UCSD-AML1 (cell line): ENCODE data around the gene VSNL1.

Source experiments
- DNase-seq: peaks from one replicate; lab custom pipeline; 2025; ENCODE audit not compliant: unreplicated experiment; lab: John Stamatoyannopoulos, UW

Gene VSNL1

DNA sequence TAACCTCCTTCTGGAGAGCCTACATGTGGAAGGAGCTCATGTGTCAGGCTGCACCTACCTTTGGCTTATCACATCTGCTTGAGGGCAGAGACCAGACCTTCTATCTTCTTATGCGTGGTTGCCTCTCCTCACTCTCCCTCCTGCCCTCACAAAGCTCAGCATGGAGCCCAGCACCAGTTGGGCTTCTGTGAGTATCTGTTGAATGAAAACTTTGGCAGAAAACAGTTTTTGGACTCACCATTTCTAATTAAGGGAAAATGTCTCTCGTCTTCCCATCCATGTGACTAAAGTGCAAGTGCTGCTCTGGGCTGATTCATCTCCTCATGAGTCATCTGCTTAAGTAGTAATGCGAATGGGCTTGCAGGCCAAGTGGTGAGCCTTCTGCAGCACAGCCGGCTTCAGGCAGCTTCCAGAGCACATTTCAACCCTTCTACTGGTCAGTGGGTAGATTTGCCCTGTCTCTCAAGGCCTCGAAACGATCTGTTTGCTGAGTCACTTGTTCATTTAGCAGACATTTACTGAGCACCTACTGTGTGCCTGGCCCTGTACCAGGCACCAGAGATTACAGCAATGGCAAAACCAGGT lies 102.6 kb downstream of the VSNL1 start:
- DNase-seq: no peak

- no peak for DNase-seq
Observed at GRCh38 chr2:17644997-17645720, 104.7 kb downstream of the VSNL1 start.

GRCh38 chr2:17646081-17646554 lies 105.6 kb downstream of the VSNL1 start:
- no peak for DNase-seq

- DNase-seq: no peak
Observed at GRCh38 chr2:17646838-17647701, 106.6 kb downstream of the VSNL1 start.

- DNase-seq: peak; percentile 43
Observed at GRCh38 chr2:17648581-17648980, 108.1 kb downstream of the VSNL1 start.

DNA sequence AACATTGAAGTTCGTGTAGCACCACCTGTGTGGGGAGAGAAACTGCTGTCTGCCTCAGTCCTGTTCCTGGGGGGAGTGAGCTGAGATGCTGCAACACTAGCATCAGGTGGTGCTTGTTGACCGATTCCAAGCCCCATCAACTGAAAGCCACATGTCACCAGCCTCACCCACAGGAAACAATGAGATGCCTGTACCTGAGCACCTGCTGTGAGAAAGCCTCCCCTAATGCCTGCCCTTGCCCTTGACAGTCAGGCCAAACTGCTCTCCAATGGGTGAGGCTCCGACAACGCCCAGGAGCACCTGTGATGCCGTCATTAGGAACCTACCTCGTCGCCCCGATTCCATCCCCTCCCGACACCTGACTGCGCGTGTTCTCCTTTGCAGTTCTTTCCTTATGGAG lies 108.5 kb downstream of the VSNL1 start:
- DNase-seq: no peak

DNA sequence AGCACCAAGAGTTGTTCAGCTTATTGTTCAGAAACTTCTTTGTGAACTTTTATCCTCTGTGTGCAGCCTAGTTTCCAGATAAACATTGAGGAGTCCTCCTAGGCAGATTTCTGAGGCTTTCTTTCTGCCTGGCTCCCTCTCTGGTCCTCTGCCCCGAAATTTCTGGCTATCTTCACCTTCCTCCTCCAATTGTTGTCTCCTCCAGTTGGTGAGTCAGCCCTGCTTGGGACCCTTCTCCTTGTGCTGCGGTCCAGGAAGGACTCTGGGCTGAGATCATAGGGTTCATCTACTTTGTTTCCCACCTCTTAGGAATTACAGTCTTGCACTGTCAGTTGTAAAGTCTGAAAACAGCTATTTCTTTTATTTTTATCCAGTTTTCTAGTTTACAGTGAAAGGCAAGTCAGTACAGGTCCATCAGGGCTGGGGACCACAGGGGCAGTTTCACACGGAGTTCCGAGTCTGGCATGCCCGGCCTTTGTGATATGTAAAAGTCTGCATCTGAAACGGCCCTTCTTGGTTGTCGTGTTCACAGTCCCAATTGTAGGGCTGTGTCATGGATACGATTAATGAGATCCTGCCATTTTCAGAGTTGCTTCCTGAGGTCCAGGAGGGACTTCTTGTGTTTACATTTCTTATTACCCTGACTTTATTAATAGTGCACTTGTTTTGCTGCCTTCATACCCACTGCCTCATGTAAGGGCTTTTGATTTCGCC lies 112.3 kb downstream of the VSNL1 start:
- no peak for DNase-seq

DNA sequence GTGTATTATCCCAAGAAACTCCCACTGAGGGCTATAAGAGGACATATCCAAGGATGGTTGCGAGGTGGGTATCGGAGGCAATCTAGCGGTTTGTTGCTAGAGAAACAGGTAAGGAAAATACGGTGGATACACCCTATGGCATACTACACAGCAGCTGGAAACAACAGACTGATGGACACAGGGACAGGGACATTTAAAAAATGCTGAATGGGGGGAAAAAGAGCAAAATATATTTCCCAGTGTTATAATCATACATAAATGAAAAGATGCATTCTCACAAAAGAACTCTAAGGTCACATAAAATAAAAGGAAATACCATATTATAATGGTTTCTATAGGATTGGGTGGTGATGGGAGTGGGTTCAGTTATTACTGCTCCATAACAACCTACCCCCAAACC lies 117.3 kb downstream of the VSNL1 start:
- no peak for DNase-seq

GRCh38 chr2:17658251-17658843 lies 117.9 kb downstream of the VSNL1 start:
- no peak for DNase-seq

DNA sequence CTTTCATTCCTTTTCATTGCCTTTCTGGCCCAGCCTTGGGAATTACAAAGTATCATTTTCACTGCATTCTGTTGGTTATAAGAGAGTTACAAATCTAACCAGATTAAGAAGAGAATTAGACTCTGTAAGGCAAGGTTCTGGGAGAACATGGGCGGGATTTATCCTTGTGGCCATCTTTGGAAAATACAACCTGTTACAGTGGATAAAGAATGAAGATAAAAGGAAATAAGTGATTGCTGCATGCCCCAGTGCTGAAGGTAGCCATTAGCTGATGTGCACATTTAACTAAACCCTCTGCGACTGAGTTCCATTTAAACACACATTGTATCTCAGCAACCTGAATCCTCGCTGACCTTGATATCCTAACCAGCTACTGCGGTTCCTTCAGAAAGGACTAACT lies 119.7 kb downstream of the VSNL1 start:
- DNase-seq: no peak

DNA sequence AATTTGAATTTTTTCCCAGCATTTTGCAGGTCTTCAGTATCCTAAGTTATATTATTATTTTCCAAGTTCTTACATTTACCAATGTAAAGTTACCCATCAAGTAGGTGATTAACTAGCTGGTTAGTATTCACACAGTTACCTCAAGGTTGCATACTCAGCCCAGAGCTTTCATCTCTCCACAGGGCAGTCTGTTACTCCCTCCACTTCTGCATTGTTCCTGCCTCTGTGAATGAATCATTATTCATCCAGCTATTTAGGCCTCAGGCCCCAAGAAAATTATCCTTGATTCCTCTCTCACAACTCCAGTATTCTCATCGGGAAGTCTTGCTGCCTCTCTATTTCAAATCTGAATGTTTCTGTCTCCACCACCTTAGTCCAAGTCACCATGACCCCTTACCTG lies 121.0 kb downstream of the VSNL1 start:
- no peak for DNase-seq

DNA sequence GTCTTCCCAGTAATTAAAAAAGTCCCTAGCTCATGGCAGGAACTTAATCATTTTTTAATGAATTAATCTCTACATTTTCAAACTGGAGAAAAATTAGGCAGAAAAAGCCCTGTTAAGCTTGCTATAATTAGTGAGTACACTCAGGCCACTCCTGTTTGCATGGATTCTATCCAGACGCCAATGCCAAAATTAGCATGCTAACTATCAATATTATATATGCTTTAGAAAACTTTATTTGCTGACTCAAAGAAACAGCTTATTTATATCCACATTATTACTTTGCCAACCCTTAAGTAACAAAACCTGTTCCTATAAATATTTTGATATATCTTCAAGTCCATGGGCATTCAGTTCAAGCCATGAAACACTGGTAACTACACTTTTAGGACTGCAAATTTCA lies 122.2 kb downstream of the VSNL1 start:
- DNase-seq: no peak

DNA sequence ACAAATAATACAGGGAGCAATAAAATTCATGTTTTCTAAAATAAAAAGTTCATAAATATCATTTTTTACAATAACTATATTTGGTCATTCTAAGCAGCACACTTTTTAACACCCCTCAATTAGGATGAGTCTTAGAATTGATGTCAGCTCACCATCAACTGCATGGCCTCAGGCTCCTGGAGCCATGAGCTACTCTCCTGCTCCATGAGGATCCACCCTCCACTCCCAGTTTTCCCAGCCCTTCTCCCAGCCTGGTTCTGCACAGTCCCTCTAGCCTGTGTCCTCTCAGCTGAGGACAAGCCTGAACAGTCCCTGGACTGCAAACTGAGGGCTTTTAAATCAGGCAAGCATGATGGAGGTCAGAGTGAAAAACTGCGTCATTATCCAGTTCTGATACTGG lies 124.0 kb downstream of the VSNL1 start:
- no peak for DNase-seq

DNA sequence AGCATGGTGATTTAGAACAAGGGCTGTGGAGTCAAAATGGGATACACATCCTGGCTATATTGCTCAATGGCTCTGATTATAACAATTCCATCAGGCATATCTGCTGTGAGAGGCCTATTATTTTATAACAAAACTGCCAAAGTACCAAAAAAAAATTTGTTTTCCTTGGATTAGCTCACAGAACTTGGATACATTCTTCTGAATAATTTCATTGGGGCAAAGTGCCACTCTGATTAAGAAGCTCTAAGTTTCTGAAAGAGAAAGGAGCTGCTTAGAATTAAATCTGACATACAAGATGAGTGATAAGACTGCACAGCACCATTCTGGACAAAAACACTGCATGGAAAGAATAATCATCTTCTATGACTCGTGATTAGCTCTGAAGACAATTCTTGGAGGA lies 127.4 kb downstream of the VSNL1 start:
- DNase-seq: no peak

DNA sequence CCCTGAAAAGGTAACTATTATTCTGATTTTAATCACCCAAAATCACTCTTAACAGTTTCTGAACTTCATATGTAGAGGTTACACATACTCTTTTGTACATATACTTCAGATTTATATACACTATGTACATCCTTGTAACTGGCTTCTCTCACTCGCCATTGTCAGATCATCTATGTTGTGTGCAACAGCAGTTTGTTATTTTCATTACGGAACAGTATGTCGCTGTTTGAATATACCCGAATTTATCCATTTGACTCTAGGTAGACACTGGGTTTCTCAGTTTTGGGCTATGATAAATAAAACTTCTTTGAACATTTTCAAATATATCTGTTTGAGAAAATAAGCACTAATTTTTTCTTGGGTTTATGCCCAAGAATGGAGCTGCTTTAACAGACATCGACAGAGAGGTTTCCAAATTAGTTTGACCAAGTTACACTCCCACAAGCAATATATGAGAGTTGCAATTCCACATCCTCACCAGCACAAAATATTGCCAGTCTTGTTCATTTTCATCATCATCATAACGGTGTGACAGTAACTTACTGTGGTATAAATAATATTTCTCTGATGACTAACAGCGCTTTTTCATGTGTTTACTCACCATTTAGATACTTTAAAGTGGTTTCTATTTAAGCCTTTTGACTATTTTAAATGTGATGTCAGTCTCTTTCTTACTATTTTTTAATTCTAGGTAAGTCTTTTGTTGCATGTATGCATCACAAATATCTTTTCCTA lies 132.3 kb downstream of the VSNL1 start:
- no peak for DNase-seq

DNA sequence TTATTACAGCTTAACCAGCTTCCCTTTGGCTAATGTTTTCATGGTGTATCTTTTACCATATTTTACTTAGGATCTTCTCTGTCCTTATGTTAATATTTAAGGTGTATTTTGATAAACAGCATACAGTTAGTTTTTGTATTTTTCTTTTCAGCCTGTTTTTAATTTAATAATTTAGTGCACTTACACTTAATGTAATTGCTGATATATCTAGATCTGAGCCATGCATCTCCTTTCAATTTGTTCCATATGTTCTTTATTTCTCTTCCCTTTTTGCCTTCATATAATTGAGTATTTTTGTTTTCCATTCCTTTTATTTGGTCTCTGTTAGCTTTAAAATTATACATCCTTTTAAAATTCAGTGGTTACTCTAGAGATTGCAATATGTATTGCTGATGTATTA lies 134.3 kb downstream of the VSNL1 start:
- DNase-seq: no peak

DNA sequence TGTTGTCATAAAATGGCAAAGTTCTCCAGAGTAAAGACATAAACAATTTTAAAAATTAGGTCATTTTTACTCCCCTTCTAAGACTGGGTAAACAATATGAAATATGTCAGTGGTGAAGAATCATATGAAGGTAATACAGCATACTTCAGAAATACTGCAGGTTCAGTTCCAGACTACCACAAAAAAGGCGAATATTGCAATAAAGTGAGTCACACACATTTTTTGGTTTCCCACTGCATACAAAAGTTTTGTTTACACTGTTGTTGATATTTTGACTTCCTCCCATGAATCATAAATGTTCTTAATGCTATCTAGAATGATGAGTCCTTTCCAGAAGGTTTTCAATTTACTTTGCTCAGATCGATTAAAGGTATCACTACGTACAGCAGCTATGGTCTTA lies 139.6 kb downstream of the VSNL1 start:
- no peak for DNase-seq

DNA sequence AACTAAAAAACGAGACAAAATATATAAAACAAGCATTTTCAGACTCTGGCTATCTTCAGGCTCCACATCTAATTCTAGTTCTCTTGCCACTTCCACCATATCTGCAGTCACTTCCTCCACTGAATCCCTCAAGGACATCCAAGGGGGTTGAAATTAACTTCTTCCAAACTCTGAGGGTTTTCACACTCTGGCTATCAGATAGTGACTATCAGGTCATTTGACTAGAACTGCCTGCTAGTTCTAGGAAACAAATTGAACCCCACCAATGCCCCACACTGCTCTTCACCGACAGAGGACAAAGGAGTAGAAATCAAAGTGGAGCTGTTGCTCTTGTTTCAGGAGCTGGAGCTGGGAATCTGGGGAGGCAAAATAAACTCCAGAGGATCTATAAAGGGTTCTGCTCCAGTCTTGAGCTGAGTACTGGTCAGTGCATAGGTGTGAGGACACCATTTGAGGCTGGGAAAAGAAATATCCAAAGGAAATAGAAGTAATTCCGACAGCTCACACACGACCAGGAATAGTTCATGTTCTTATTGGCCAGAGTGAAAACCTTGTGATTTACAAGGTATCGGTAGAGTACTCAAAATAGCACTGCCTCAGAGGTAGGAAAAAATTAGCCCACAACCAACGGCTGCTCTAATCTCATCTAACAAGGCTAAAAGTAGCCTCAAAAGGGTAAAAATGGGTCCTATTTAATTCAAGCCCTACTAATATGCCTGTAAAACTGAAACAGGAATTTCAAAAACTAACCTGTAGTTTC lies 141.8 kb downstream of the VSNL1 start:
- DNase-seq: no peak

DNA sequence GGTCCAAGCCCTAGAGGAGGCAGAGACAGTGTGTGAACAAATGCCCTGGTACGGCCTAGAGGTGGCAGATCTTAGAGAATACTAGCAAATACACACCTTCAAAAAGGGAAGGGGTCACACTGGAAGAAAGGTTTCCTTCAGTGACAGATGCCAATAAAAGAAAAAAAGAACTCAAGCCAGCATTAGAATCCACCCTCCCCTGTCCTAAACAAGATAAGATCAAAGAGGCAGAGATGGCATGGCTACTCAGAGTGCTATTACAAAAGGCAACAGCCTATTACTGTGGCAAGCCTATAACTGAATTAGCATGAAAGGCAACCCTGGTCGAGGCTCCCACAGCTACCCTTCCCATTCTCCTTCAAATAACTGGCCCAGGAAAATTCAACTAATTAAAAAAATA lies 143.5 kb downstream of the VSNL1 start:
- DNase-seq: no peak

DNA sequence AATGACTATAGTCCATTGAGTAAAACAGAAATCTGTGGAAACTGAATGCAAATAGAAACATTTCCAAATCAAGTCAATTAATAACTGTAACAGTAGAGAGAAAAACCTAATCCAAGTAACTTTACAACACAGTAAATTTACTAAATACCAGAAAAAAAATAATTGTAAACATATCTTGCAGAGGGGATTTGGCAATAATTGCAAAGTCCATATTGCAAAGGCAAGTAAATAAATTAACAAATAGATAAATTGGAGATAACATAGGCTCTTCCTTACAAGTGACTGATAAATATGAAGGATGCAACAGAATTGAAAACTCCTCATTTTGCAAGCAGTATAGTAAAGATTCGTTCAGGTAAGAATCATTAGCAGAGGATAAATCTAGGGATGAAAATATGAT lies 148.1 kb downstream of the VSNL1 start:
- DNase-seq: no peak
